ENCODE measurements around the gene CREBZF.
"Not testable (repeated sequence)": the region's sequence is repeated elsewhere in the genome, so short reads cannot be mapped to it uniquely, and the experiment has no call there.

Gene CREBZF

GRCh38 chr11:85668157-85668556 lies 3.2 kb upstream of the CREBZF start:
- H3K27ac ChIP-seq (ENCODE audit: low read depth, low read length) = no peak overlapping the region
- peaks cover 7% of the 10 kb centered on the region for H3K4me1 ChIP-seq (ENCODE audit: control insufficient read depth, insufficient read depth, low read length)
- no peak overlapping the region for H3K9ac ChIP-seq (ENCODE audit: low read length)
- no peak overlapping the region for H3K4me3 ChIP-seq (ENCODE audit: low read depth, low read length)
- peaks cover 8% of the 10 kb centered on the region for H3K36me3 ChIP-seq (ENCODE audit: control insufficient read depth, insufficient read depth, low read length)
- H3K27me3 ChIP-seq (ENCODE audit: control insufficient read depth, insufficient read depth, low read length) = no peaks in the 10 kb centered on the region
- H3K9me3 ChIP-seq (ENCODE audit: control insufficient read depth, insufficient read depth, low read depth, low read length) = peaks cover 21% of the 10 kb centered on the region

- Histone ChIP-seq H3K36me3 (ENCODE audit: control insufficient read depth, insufficient read depth, low read length) (peaks cover 20% of the 10 kb centered on the region), H3K4me3 (ENCODE audit: low read depth, low read length) (no peak overlapping the region), H3K9me3 (ENCODE audit: control insufficient read depth, insufficient read depth, low read depth, low read length) (peaks cover 12% of the 10 kb centered on the region), H3K27ac (ENCODE audit: low read depth, low read length) (no peak overlapping the region), H3K4me1 (ENCODE audit: control insufficient read depth, insufficient read depth, low read length) (peaks cover 7% of the 10 kb centered on the region), H3K27me3 (ENCODE audit: control insufficient read depth, insufficient read depth, low read length) (no peaks in the 10 kb centered on the region), H3K9ac (ENCODE audit: low read length) (no peak overlapping the region)
These were observed 1.8 kb upstream of the CREBZF start for GRCh38 chr11:85666687-85667086.

GRCh38 chr11:85665733-85666132 lies 804 bp upstream of the CREBZF start:
- Histone ChIP-seq H3K4me3 (ENCODE audit: low read depth, low read length) (no peak overlapping the region), H3K4me1 (ENCODE audit: control insufficient read depth, insufficient read depth, low read length) (peaks cover 14% of the 10 kb centered on the region), H3K9me3 (ENCODE audit: control insufficient read depth, insufficient read depth, low read depth, low read length) (peaks cover 3% of the 10 kb centered on the region; the same call in 1 of the 2 replicates), H3K9ac (ENCODE audit: low read length) (no peak overlapping the region), H3K27ac (ENCODE audit: low read depth, low read length) (no peak overlapping the region), H3K27me3 (ENCODE audit: control insufficient read depth, insufficient read depth, low read length) (no peaks in the 10 kb centered on the region), H3K36me3 (ENCODE audit: control insufficient read depth, insufficient read depth, low read length) (peaks cover 28% of the 10 kb centered on the region)

DNA sequence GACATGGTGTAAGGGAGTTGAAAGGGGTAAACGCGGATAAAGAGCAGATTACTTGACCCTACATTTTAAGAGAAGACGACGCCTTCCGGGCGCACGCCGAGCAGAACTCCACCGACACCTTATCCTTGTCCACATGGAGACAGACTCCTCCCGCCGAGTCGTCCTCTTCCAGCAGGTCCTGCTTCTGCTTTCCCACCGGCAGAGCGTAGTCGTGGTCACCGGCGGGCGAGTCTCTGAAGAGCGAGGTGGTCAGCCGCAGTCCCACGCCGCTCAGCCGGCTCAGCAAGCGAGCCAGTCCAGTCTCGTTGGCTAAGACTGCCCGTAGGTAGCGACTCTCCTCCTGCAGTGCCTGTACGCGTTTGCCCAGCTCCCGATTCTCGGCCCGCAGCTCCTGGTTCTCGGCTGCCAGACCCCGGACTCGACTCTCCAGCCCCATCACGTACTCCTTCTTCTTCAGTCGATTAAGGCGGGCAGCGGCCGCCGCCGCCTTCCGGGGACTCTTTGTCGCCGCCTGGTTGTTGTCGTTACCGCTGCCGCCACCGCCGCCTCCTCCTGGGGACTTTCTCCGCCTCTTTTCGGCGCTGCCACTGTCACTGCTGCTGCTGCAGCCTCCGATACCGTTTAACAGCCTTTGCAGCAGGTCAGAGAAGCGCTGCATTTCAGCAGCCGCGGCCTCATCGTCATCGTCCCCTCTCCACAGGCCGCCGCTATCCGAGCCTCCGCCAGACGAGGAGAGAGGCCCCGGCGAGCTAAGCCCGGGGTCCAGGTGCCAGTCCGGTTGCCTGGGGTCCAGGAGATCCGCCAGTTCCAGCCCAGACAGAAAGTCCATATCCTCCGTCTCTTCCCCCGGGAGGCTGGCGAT lies 945 bp downstream of the CREBZF start:
- Histone ChIP-seq H3K4me1 (ENCODE audit: control insufficient read depth, insufficient read depth, low read length) (peaks cover 14% of the 10 kb centered on the region), H3K4me3 (ENCODE audit: low read depth, low read length) (peak overlapping the region; percentile 93), H3K27me3 (ENCODE audit: control insufficient read depth, insufficient read depth, low read length) (no peaks in the 10 kb centered on the region), H3K9me3 (ENCODE audit: control insufficient read depth, insufficient read depth, low read depth, low read length) (no peaks in the 10 kb centered on the region), H3K27ac (ENCODE audit: low read depth, low read length) (peak overlapping the region; percentile 98), H3K36me3 (ENCODE audit: control insufficient read depth, insufficient read depth, low read length) (peaks cover 46% of the 10 kb centered on the region), H3K9ac (ENCODE audit: low read length) (peak overlapping the region; percentile 94)

DNA sequence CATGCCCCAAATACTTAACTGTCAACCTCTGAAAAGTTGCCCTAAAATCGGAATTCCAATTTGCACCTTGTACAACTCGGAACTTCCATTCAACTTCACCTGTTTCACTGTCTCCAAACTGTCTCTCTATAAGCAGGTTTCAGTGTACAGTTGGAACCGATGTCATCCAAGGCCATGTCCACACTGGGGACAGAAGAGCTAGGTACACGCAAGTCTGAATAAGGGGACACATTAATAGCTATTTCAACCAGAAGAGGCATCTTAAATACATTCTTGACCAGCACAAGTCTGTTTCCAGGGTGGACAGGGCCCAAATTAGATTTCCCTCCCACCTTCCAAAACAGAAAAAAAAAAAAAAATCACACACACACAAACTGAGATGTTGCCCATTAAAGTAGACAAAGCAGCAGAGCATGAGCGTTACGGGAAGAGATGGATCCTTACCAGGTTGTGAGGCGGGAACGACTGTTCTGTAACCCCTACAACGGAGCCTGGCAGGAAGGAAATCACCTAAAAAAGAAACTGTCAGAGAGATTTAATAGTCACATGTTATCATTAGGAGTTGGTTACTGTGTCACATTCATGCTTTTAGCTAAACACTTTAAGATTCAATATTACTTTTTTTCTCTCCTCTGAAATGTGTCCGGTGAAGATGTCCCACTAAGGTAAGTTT lies 1.7 kb downstream of the CREBZF start:
- Histone ChIP-seq H3K9ac (ENCODE audit: low read length) (peak overlapping the region; percentile 94), H3K9me3 (ENCODE audit: control insufficient read depth, insufficient read depth, low read depth, low read length) (no peaks in the 10 kb centered on the region), H3K27me3 (ENCODE audit: control insufficient read depth, insufficient read depth, low read length) (no peaks in the 10 kb centered on the region), H3K4me1 (ENCODE audit: control insufficient read depth, insufficient read depth, low read length) (peaks cover 14% of the 10 kb centered on the region), H3K4me3 (ENCODE audit: low read depth, low read length) (peak overlapping the region; percentile 93), H3K36me3 (ENCODE audit: control insufficient read depth, insufficient read depth, low read length) (peaks cover 53% of the 10 kb centered on the region), H3K27ac (ENCODE audit: low read depth, low read length) (no peak overlapping the region)

GRCh38 chr11:85661972-85662664 lies 2.8 kb downstream of the CREBZF start:
- H3K36me3 ChIP-seq (ENCODE audit: control insufficient read depth, insufficient read depth, low read length) = peaks cover 64% of the 10 kb centered on the region
- no peak overlapping the region for H3K9ac ChIP-seq (ENCODE audit: low read length)

GRCh38 chr11:85658180-85658579 lies 6.7 kb downstream of the CREBZF start:
- no peak overlapping the region for H3K4me3 ChIP-seq (ENCODE audit: low read depth, low read length)
- no peak overlapping the region for H3K9ac ChIP-seq (ENCODE audit: low read length)
- no peaks in the 10 kb centered on the region for H3K27me3 ChIP-seq (ENCODE audit: control insufficient read depth, insufficient read depth, low read length)
- no peaks in the 10 kb centered on the region for H3K9me3 ChIP-seq (ENCODE audit: control insufficient read depth, insufficient read depth, low read depth, low read length)
- no peak overlapping the region for H3K27ac ChIP-seq (ENCODE audit: low read depth, low read length)
- 0 out of 2 replicates have a peak, but pooled peaks cover 7% of the 10 kb centered on the region for H3K4me1 ChIP-seq (ENCODE audit: control insufficient read depth, insufficient read depth, low read length)
- peaks cover 83% of the 10 kb centered on the region for H3K36me3 ChIP-seq (ENCODE audit: control insufficient read depth, insufficient read depth, low read length)

More at GRCh38 chr11:85661972-85662664, 2.8 kb downstream of the CREBZF start:
- H3K4me3 ChIP-seq (ENCODE audit: low read depth, low read length) = peak overlapping the region; percentile 93
- no peaks in the 10 kb centered on the region for H3K9me3 ChIP-seq (ENCODE audit: control insufficient read depth, insufficient read depth, low read depth, low read length)
- no peak overlapping the region for H3K27ac ChIP-seq (ENCODE audit: low read depth, low read length)
- no peaks in the 10 kb centered on the region for H3K27me3 ChIP-seq (ENCODE audit: control insufficient read depth, insufficient read depth, low read length)
- H3K4me1 ChIP-seq (ENCODE audit: control insufficient read depth, insufficient read depth, low read length) = peaks cover 14% of the 10 kb centered on the region

DNA sequence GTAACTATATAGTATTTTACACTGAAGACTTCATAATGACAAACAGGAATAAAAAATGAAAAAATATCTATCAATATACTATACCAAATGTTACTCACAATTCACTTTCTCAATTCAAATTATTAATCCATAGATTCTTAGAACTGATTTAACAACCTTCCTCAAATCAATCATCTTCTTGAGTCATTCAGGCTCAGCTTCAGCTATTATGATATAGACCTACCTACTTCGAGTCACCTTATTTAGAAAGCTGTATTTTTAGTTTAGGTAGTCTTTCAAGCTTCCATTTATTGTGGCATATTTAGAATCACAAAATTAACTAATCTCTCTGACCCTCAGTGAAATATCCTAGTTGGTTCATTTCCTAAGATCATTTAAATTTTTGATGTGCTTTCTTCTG lies 8.2 kb downstream of the CREBZF start:
- H3K4me3 ChIP-seq (ENCODE audit: low read depth, low read length) = no peak overlapping the region
- H3K4me1 ChIP-seq (ENCODE audit: control insufficient read depth, insufficient read depth, low read length) = 0 out of 2 replicates have a peak, but pooled peaks cover 7% of the 10 kb centered on the region
- H3K9me3 ChIP-seq (ENCODE audit: control insufficient read depth, insufficient read depth, low read depth, low read length) = no peaks in the 10 kb centered on the region
- no peak overlapping the region for H3K9ac ChIP-seq (ENCODE audit: low read length)
- H3K27me3 ChIP-seq (ENCODE audit: control insufficient read depth, insufficient read depth, low read length) = no peaks in the 10 kb centered on the region
- no peak overlapping the region for H3K27ac ChIP-seq (ENCODE audit: low read depth, low read length)
- H3K36me3 ChIP-seq (ENCODE audit: control insufficient read depth, insufficient read depth, low read length) = peaks cover 75% of the 10 kb centered on the region

DNA sequence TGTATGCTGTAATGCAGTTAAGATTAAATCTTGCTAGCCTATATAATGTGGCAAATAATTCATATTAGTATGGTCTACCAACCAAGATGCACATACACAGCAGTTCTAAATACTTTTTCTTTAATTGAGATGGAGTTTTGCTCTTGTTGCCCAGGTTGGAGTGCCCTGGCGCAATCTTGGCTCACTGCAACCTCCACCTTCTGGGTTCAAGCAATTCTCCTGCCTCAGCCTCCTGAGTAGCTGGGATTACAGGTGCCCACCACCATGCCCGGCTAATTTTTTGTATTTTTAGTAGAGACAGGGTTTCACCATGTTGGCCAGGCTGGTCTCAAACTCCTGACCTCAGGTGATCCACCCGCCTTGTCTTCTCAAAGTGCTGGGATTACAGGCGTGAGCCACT lies 10.6 kb downstream of the CREBZF start:
- not testable (repeated sequence) for H3K27me3 ChIP-seq (ENCODE audit: control insufficient read depth, insufficient read depth, low read length); H3K9ac ChIP-seq (ENCODE audit: low read length); H3K4me3 ChIP-seq (ENCODE audit: low read depth, low read length); H3K4me1 ChIP-seq (ENCODE audit: control insufficient read depth, insufficient read depth, low read length); H3K27ac ChIP-seq (ENCODE audit: low read depth, low read length); H3K9me3 ChIP-seq (ENCODE audit: control insufficient read depth, insufficient read depth, low read depth, low read length)
- peaks cover 52% of the 10 kb centered on the region for H3K36me3 ChIP-seq (ENCODE audit: control insufficient read depth, insufficient read depth, low read length)

DNA sequence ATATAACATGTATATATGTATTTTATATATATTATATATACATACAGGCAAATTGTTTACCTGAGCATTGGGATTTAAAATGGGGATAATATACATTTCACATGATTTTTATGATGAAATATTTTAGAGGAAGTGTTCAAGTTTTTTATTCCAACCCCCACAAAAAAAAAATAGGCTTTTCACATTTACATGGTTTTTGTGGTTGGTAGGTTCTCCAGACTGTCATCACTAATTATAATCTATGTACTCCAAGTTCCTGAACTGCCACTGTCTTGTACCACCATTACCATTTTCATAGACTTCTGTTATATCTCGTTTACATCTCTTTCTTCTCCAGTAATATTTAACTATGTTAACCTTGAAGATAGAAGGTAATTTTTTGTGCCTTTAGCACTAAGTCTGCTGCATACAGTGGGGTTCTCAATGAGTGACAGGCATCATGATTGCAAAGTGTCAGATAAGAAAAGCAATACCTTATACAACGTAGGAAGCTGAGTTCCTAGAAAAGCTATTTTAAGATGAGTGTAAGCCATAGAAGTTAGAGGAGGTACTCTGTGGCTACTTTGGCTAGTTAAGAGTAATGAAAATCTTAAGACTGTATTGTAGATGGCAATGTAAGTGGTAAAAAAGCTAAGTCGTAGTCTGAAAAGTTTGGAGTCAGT lies 12.0 kb downstream of the CREBZF start:
- no peak overlapping the region for H3K4me3 ChIP-seq (ENCODE audit: low read depth, low read length)
- peaks cover 39% of the 10 kb centered on the region for H3K36me3 ChIP-seq (ENCODE audit: control insufficient read depth, insufficient read depth, low read length)
- no peak overlapping the region for H3K27ac ChIP-seq (ENCODE audit: low read depth, low read length)
- no peak overlapping the region for H3K9ac ChIP-seq (ENCODE audit: low read length)
- no peaks in the 10 kb centered on the region for H3K9me3 ChIP-seq (ENCODE audit: control insufficient read depth, insufficient read depth, low read depth, low read length)
- H3K27me3 ChIP-seq (ENCODE audit: control insufficient read depth, insufficient read depth, low read length) = no peaks in the 10 kb centered on the region
- no peaks in the 10 kb centered on the region for H3K4me1 ChIP-seq (ENCODE audit: control insufficient read depth, insufficient read depth, low read length)

Data from HUES6 (cell line).